SK-N-SH treated with all-trans-retinoic acid at 6 μM for 48 hours (cell line): ENCODE data around the gene ADAMTS15.
A peak's percentile ranks its signal among the peaks of the same experiment; 100 is the strongest.

Source experiments
- ATAC-seq: fragments of 200-7000 bp; cut with Tn5 transposase; 3 replicates; pipeline ENCODE4 v1.9.1; 2020; ENCODE audit warnings: mild to moderate bottlenecking, moderate library complexity
- ARNTL ChIP-seq: fragments of 450-650 bp; formaldehyde crosslinking; IDR thresholded peaks from 2 replicates; pipeline ENCODE4 v1.5.0; 2020; ENCODE audit warnings: low read depth, mild to moderate bottlenecking, moderate library complexity, borderline replicate concordance
- BACH2 ChIP-seq: fragments of 250-450 bp; sonication (Bioruptor Pico); IDR thresholded peaks from 2 replicates; pipeline ENCODE4 v1.9.0; 2021; ENCODE audit warnings: mild to moderate bottlenecking, borderline replicate concordance
- CREB5 ChIP-seq: fragments of 250-450 bp; sonication (Bioruptor Pico); IDR thresholded peaks from 2 replicates; pipeline ENCODE4 v1.5.1; 2020; ENCODE audit warnings: low read depth, mild to moderate bottlenecking, moderate library complexity
- CSDC2 ChIP-seq: fragments of 250-450 bp; sonication (Bioruptor Pico); IDR thresholded peaks from 2 replicates; pipeline ENCODE4 v1.5.0; 2020; ENCODE audit warnings: mild to moderate bottlenecking, moderate library complexity
- ESRRG ChIP-seq: fragments of 250-450 bp; sonication (Bioruptor Pico); IDR thresholded peaks from 2 replicates; pipeline ENCODE4 v1.6.1; 2021; ENCODE audit warnings: mild to moderate bottlenecking
- GLIS3 ChIP-seq: fragments of 250-450 bp; sonication (Bioruptor Pico); IDR thresholded peaks from 2 replicates; pipeline ENCODE4 v1.5.0; 2020; ENCODE audit warnings: mild to moderate bottlenecking, moderate library complexity
- ISL1 ChIP-seq: fragments of 250-450 bp; sonication (Bioruptor Pico); IDR thresholded peaks from 2 replicates; pipeline ENCODE4 v2.1.2; 2022; ENCODE audit warnings: mild to moderate bottlenecking, moderate library complexity
- OSR1 ChIP-seq: fragments of 250-450 bp; sonication (Bioruptor Pico); IDR thresholded peaks from 2 replicates; pipeline ENCODE4 v1.8.0; 2022; ENCODE audit warnings: moderate library complexity, mild to moderate bottlenecking, inconsistent platforms
- PATZ1 ChIP-seq: fragments of 250-450 bp; sonication (Bioruptor Pico); IDR thresholded peaks from 2 replicates; pipeline ENCODE4 v1.8.0; 2020; ENCODE audit warnings: mild to moderate bottlenecking, moderate library complexity, borderline replicate concordance
- RARB ChIP-seq: fragments of 250-450 bp; sonication (Bioruptor Pico); IDR thresholded peaks from 2 replicates; pipeline ENCODE4 v1.8.0; 2021; ENCODE audit warnings: mild to moderate bottlenecking, moderate library complexity
- TCF4 ChIP-seq: fragments of 250-450 bp; sonication (Bioruptor Pico); IDR thresholded peaks from 2 replicates; pipeline ENCODE4 v1.8.0; 2021; ENCODE audit warnings: mild to moderate bottlenecking, moderate library complexity, borderline replicate concordance
- TSHZ2 ChIP-seq: fragments of 250-450 bp; sonication (Bioruptor Pico); IDR thresholded peaks from 2 replicates; pipeline ENCODE4 v1.5.0; 2020; ENCODE audit warnings: mild to moderate bottlenecking, moderate library complexity
- ZC3H10 ChIP-seq: fragments of 250-450 bp; sonication (Bioruptor Pico); IDR thresholded peaks from 2 replicates; pipeline ENCODE4 v1.5.1; 2021; ENCODE audit warnings: mild to moderate bottlenecking, moderate library complexity
- ZFP30 ChIP-seq: fragments of 450-650 bp; formaldehyde crosslinking; IDR thresholded peaks from 2 replicates; pipeline ENCODE4 v1.5.0; 2022; ENCODE audit warnings: mild to moderate bottlenecking, moderate library complexity
- ZNF565 ChIP-seq: fragments of 450-650 bp; formaldehyde crosslinking; conservative IDR thresholded peaks from 2 replicates; pipeline ENCODE4 v1.5.0; 2020; ENCODE audit warnings: low read depth, mild to moderate bottlenecking, moderate library complexity
- ZNF70 ChIP-seq: fragments of 450-650 bp; formaldehyde crosslinking; IDR thresholded peaks from 2 replicates; pipeline ENCODE4 v1.5.0; 2020; ENCODE audit warnings: mild to moderate bottlenecking, moderate library complexity
- ZNF8 ChIP-seq: fragments of 450-650 bp; formaldehyde crosslinking; IDR thresholded peaks from 2 replicates; pipeline ENCODE4 v1.5.0; 2020; ENCODE audit warnings: mild to moderate bottlenecking, moderate library complexity
- TF ChIP-seq, protein P1 (sequence below): fragments of 250-450 bp; sonication (Bioruptor Pico); IDR thresholded peaks from 2 replicates; pipeline ENCODE4 v1.8.0; 2021; ENCODE audit warnings: low read depth, mild to moderate bottlenecking, moderate library complexity, borderline replicate concordance
- TF ChIP-seq, protein P2 (sequence below): fragments of 250-450 bp; sonication (Bioruptor Pico); IDR thresholded peaks from 2 replicates; pipeline ENCODE4 v1.5.1; 2021; ENCODE audit warnings: mild to moderate bottlenecking, moderate library complexity

Gene ADAMTS15

DNA sequence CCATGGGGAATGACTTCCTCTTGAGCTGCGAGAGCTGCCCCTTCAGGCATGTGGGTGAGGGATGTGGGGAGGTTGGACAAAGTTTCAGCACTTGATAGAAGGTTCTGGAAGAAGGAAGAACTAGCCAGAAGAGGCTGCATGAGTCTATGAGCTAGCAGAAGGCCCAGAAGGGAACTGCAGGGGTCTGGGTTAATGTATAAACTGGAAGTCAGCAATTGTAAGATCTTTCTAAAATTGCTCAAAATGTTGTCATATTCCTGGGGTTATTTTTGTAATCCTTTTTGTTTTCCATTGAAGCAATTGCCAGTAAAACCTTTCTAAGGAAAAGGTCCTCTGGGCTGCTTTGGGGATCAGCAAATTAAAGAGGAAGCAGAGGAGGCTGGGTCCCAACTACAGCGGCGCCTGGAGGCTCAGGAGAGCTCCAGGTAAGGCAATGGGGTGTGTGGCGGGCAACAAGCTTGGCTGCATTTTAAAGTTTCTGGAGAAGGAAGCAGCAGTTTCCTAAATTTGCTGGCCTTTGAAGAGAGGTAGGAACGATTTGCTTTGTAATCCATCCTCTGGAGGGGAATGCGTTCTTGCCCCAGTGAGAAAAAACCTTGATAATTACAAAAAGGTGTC, 29.2 kb downstream of the ADAMTS15 start:
- peak; percentile 2; the same call in 1 of the 3 replicates for ATAC-seq

GRCh38 chr11:130478204-130478701, 29.8 kb downstream of the ADAMTS15 start:
- TF ChIP-seq ZFP30 (CRISPR knock-in tag) (no peak), GLIS3 (CRISPR knock-in tag) (0 out of 2 replicates have a peak, but pooled peaks have one; percentile 13), ISL1 (CRISPR knock-in tag) (0 out of 2 replicates have a peak, but pooled peaks have one; percentile 18), CSDC2 (CRISPR knock-in tag) (peak; percentile 57; the same call in 1 of the 2 replicates), CREB5 (0 out of 2 replicates have a peak, but pooled peaks have one; percentile 35)
- ATAC-seq, result peak; percentile 86

More for the DNA sequence above, 29.2 kb downstream of the ADAMTS15 start:
- no peak for TF ChIP-seq TCF4 (CRISPR knock-in tag)
- TF ChIP-seq, protein P1, sequence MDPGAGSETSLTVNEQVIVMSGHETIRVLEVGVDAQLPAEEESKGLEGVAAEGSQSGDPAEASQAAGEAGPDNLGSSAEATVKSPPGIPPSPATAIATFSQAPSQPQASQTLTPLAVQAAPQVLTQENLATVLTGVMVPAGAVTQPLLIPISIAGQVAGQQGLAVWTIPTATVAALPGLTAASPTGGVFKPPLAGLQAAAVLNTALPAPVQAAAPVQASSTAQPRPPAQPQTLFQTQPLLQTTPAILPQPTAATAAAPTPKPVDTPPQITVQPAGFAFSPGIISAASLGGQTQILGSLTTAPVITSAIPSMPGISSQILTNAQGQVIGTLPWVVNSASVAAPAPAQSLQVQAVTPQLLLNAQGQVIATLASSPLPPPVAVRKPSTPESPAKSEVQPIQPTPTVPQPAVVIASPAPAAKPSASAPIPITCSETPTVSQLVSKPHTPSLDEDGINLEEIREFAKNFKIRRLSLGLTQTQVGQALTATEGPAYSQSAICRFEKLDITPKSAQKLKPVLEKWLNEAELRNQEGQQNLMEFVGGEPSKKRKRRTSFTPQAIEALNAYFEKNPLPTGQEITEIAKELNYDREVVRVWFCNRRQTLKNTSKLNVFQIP (CRISPR knock-in tag), result no peak
- TF ChIP-seq ZNF565, result no peak
- TF ChIP-seq, protein P2, sequence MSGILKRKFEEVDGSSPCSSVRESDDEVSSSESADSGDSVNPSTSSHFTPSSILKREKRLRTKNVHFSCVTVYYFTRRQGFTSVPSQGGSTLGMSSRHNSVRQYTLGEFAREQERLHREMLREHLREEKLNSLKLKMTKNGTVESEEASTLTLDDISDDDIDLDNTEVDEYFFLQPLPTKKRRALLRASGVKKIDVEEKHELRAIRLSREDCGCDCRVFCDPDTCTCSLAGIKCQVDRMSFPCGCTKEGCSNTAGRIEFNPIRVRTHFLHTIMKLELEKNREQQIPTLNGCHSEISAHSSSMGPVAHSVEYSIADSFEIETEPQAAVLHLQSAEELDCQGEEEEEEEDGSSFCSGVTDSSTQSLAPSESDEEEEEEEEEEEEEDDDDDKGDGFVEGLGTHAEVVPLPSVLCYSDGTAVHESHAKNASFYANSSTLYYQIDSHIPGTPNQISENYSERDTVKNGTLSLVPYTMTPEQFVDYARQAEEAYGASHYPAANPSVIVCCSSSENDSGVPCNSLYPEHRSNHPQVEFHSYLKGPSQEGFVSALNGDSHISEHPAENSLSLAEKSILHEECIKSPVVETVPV (CRISPR knock-in tag), result no peak
- no peak for TF ChIP-seq ESRRG

GRCh38 chr11:130478881-130479280, 30.4 kb downstream of the ADAMTS15 start:
- TF ChIP-seq ZC3H10 (CRISPR knock-in tag) (no peak), CREB5 (no peak), ARNTL (CRISPR knock-in tag) (no peak), BACH2 (CRISPR knock-in tag) (no peak), RARB (CRISPR knock-in tag) (no peak), ISL1 (CRISPR knock-in tag) (no peak), PATZ1 (CRISPR knock-in tag) (no peak), TCF4 (CRISPR knock-in tag) (no peak), TSHZ2 (CRISPR knock-in tag) (no peak), OSR1 (CRISPR knock-in tag) (no peak), ZNF8 (no peak), ZNF70 (CRISPR knock-in tag) (no peak)
- TF ChIP-seq, protein P2 (CRISPR knock-in tag), result no peak
- ATAC-seq, result peak; percentile 14
